Psoas muscle (tissue), 8 donors: ENCODE results near the gene STXBP3. TPM values are rescaled to one million over a fixed set of nuclear protein-coding genes. Genes with fewer than 3 reads are reported as not detected.

ENCODE experiments used
- ATAC-seq, 4 donors: fragments of 200-7000 bp; cut with Tn5 transposase; one replicate each; pipeline ENCODE4 v1.9.1; 2020; ENCODE audit warnings: moderate library complexity in 3 of 4, mild to moderate bottlenecking in 2 of 4
- DNase-seq, 2 donors: peaks; one replicate each; pipeline ENCODE4 v3.0.0-alpha.2; 2020
- H3K27ac ChIP-seq: fragments of 200-600 bp; one replicate; pipeline ENCODE4 v1.8.0; 2022
- H3K27me3 ChIP-seq, 3 donors: fragments of 200-600 bp in 1 of 3; one replicate each; pipeline versions ENCODE4 v1.6.1 to v1.8.0; 2013 to 2022; ENCODE audit warnings: low read length in 2 of 3, mild to moderate bottlenecking in 2 of 3, moderate library complexity in 1 of 3; ENCODE audit not compliant: insufficient read depth in 3 of 3
- H3K36me3 ChIP-seq, 2 donors: fragments of 200-600 bp in 1 of 2; one replicate each; pipeline versions ENCODE4 v1.6.1 to v1.8.0; 2013 to 2022; ENCODE audit warnings: low read depth in 1 of 2, mild to moderate bottlenecking in 1 of 2, moderate library complexity in 1 of 2; ENCODE audit not compliant: insufficient read depth in 1 of 2
- H3K4me1 ChIP-seq: fragments of 200-600 bp; one replicate; pipeline ENCODE4 v1.8.0; 2022
- H3K4me3 ChIP-seq: fragments of 200-600 bp; one replicate; pipeline ENCODE4 v1.8.0; 2022; ENCODE audit warnings: mild to moderate bottlenecking
- H3K9me3 ChIP-seq: fragments of 200-600 bp; one replicate; pipeline ENCODE4 v1.8.0; 2022
- CTCF ChIP-seq: fragments of 200-600 bp; IDR thresholded peaks from one replicate; pipeline ENCODE4 v1.8.0; 2022; ENCODE audit warnings: antibody characterized with exemption
- WGBS, 3 donors: extraction: QIAGEN DNeasy Blood & Tissue Kit; methylation state at CpG; one replicate each; pipeline versions ENCODE4 v1.1.6 to v1.1.7; 2013; 5-methylcytosine and 5-hydroxymethylcytosine counted together
- intact Hi-C, 2 donors: fragments of 100-400 bp; cut with DNase I; formaldehyde crosslinking; loops; one replicate each; pipeline versions ENCODE4 v1.11.0 to v1.14.2; 2022
- polyA plus RNA-seq, 3 donors: library from polyadenylated mRNA; stranded (reverse); fragments of 200-250 nt; gene quantifications; one replicate each; pipeline ENCODE4 v1.2.3, GENCODE V29; 2013
- total RNA-seq, 4 donors: library from RNA; stranded (reverse); fragmentation: NEBNext Ultra II Directional in 2 of 4; extraction: Animal tissue kit (Norgen Biotek cat#: 25700) in 2 of 4; gene quantifications; one replicate each; pipeline versions ENCODE4 v1.2.1 to v1.2.4, GENCODE V29; 2021 to 2023
- donor health status: healthy with polysubstance abuse.
- donor health status: DM: no; HTN: no; CAD: no; lungs with moderate emphysema.
- donor health status: Bipolar disorder and iron deficiency.
- donor health status: healthy.
- donor health status: DM: yes; HTN: yes; CAD: no.
- donor health status: DM: no; HTN: no; CAD: no.
- donor health status: DM: no; HTN: no; CAD: no.
- donor health status: DM: yes; HTN: yes; CAD: no.

STXBP3 gene
- total and polyA plus RNA-seq, 7 donors, result 12.7 to 22.3 (median 17.1) TPM

- TF ChIP-seq CTCF, result no peak
- H3K27ac ChIP-seq, result no peak overlapping the region
- ATAC-seq, result no peak
- H3K4me3 ChIP-seq, result no peak overlapping the region
- intact Hi-C loops, result loop anchor here in 1 of 2 donors (5.0 kb wide), 1 partner anchor 57 kb away; the partner anchor contains the start of gene PRPF38B
- no peaks in the 10 kb centered on the region for H3K27me3 ChIP-seq
- WGBS, 3 donors, result 89 to 94% (median 90%) methylated on average over 4 of the region's 4 CpGs
- no peaks in the 10 kb centered on the region for H3K9me3 ChIP-seq
- H3K4me1 ChIP-seq, result peaks cover 4% of the 10 kb centered on the region
- no peak for DNase-seq
- H3K36me3 ChIP-seq, result peaks cover 0 to 31% of the 10 kb centered on the region in 2 donors
Observed at GRCh38 chr1:108749081-108749480, 2.6 kb downstream of the STXBP3 start.

GRCh38 chr1:108750476-108751181 is 4.2 kb downstream of the STXBP3 start:
- no peak for TF ChIP-seq CTCF
- Histone ChIP-seq H3K4me1 (peaks cover 4% of the 10 kb centered on the region), H3K27me3 (no peaks in the 10 kb centered on the region), H3K27ac (no peak overlapping the region), H3K36me3 (peaks cover 0 to 47% of the 10 kb centered on the region in 2 donors), H3K9me3 (no peaks in the 10 kb centered on the region), H3K4me3 (no peak overlapping the region)
- intact Hi-C loops, result loop anchor here in 1 of 2 donors (5.0 to 10.0 kb wide), 2 partner anchors 62 to 174 kb away; no protein-coding TSS in a partner anchor
- 47 to 88% (median 70%) methylated on average over 1 of the region's 1 CpG for WGBS, 3 donors
- no peak for DNase-seq
- no peak for ATAC-seq

- Histone ChIP-seq H3K27me3 (no peaks in the 10 kb centered on the region), H3K4me3 (no peak overlapping the region), H3K36me3 (peaks cover 0 to 72% of the 10 kb centered on the region in 2 donors), H3K4me1 (peaks cover 4% of the 10 kb centered on the region), H3K9me3 (no peaks in the 10 kb centered on the region), H3K27ac (no peak overlapping the region)
- no peak for DNase-seq
- intact Hi-C loops, result loop anchor here in 1 of 2 donors (5.0 to 10.0 kb wide), 2 partner anchors 59 to 171 kb away; no protein-coding TSS in a partner anchor
- no peak for ATAC-seq
- no peak for TF ChIP-seq CTCF
- WGBS, 3 donors, result 74 to 82% (median 78%) methylated on average over 3 of the region's 3 CpGs
Observed at GRCh38 chr1:108753363-108753762, 6.9 kb downstream of the STXBP3 start.

DNA sequence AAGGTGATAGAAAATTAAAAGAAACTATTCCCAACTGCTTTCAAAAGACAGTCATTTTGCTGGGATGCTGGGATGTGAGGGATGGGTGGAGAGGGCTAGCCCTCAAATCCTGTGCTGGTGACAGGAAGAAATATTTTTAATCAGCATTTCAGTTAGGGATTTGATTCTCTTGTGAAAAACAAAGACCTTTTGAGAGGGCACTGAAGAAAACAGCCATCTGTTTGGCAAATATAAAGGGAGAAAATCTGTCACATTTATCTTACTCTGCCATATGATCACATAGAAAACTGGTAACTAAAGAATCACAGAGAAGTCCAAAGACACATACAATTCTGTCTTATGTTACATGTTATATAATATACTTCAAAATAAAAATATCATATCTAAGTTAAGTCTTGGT is 12.3 kb downstream of the STXBP3 start:
- Histone ChIP-seq H3K4me1 (no peaks in the 10 kb centered on the region), H3K27ac (no peak overlapping the region), H3K4me3 (no peak overlapping the region), H3K27me3 (no peaks in the 10 kb centered on the region), H3K9me3 (no peaks in the 10 kb centered on the region), H3K36me3 (peaks cover 0 to 98% of the 10 kb centered on the region in 2 donors)
- TF ChIP-seq CTCF, result no peak
- DNase-seq (no peak), ATAC-seq (no peak)
- intact Hi-C loops, result loop anchor here in 1 of 2 donors (10.0 kb wide), 1 partner anchor 166 kb away; no protein-coding TSS in a partner anchor
